Mammary epithelial cell (primary cell): Measurements from ENCODE around the gene MUC20.

Experiments
- CTCF ChIP-seq, 2 donors: IDR thresholded peaks in 1 of 2; conservative IDR thresholded peaks in 1 of 2; 2 replicates each; pipeline ENCODE4 v1.5.1; 2011 to 2012; ENCODE audit warnings: inconsistent platforms in 2 of 2, low read length in 2 of 2, mild to moderate bottlenecking in 2 of 2, control low read depth in 1 of 2, low read depth in 1 of 2; ENCODE audit not compliant: insufficient read depth in 1 of 2; ENCODE audit errors: extremely low read depth in 1 of 2
- EZH2 ChIP-seq: IDR thresholded peaks from 2 replicates; pipeline ENCODE4 v1.6.1; 2012; ENCODE audit warnings: low read length, inconsistent platforms, borderline replicate concordance

GRCh38 chr3:195758721-195759353 is 38.1 kb downstream of the MUC20 start:
- no peak for TF ChIP-seq CTCF (conservative IDR thresholded peaks at IDR 0.05 in 1 of 2, IDR thresholded peaks at IDR 0.05 in 1 of 2; ENCODE audit: extremely low read depth in 1 of 2, insufficient read depth in 1 of 2, low read depth in 1 of 2, low read length in 2 of 2)
- TF ChIP-seq EZH2 = no peak
